Lower leg skin (tissue), 3 donors: ENCODE results near the gene ECE2.

ENCODE experiments used
- CTCF ChIP-seq, 3 donors: fragments of 450-650 bp; IDR thresholded peaks; one replicate each; pipeline ENCODE4 v1.5.1; 2016; ENCODE audit warnings: antibody characterized with exemption in 3 of 3, mild to moderate bottlenecking in 3 of 3, moderate library complexity in 2 of 3
- POLR2A ChIP-seq, 2 donors: fragments of 450-650 bp; IDR thresholded peaks; one replicate each; pipeline ENCODE4 v1.6.1; 2016 to 2017; ENCODE audit warnings: antibody characterized with exemption in 2 of 2, mild to moderate bottlenecking in 1 of 2, moderate library complexity in 1 of 2

DNA sequence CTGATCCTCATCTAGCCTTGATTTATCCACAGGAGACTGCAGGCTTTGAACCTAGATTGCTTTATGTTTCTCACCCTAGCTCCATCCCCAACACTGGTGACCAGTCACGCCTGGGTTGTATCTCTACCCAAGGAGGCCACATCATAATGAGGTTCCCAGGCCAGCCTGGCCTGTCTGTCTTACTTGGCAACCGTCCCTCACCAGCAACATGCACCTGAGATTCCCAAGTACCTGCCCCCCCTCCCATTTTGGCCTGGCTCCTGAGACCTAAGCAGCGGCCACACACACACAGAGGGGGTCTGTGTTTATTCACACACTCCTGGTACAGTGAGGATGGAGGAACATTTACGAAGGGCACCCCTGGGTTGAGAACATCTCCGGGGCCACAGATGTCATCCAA, 16.9 kb upstream of the ECE2 start:
- no peak for TF ChIP-seq POLR2A (IDR thresholded peaks at IDR 0.05)
- TF ChIP-seq CTCF (IDR thresholded peaks at IDR 0.05): no peak
